Measurements from ENCODE around the gene EPB41L3.

The EPB41L3 gene

GRCh38 chr18:5543773-5544389, at the start of gene EPB41L3:
Gene EPB41L3 (minus strand): TSS chr18:5543997. CDS start chr18:5489183, 54,814 bp downstream.
- no peak for DNase-seq (ENCODE audit: low read depth, low spot score)

DNA sequence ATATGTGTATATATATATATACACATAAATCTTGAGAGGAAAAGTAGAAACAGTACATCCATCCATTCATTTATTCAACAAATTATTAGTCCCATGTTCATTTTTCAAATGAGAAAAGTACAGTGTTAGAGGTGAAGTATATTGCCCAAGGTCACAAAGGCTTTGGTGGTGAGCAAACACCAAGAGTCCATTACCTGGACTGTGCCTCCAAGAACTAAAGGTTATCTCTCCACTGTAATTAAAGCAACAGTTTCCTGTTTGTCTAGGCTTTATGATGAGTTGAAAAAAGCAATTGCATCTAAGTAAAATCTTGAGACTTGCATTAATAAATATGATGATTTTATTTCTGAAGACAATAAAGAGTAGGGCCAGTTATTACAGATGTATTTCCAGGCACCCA, 44.7 kb upstream of the EPB41L3 start:
- no peak for DNase-seq (ENCODE audit: low read depth, low spot score)

DNA sequence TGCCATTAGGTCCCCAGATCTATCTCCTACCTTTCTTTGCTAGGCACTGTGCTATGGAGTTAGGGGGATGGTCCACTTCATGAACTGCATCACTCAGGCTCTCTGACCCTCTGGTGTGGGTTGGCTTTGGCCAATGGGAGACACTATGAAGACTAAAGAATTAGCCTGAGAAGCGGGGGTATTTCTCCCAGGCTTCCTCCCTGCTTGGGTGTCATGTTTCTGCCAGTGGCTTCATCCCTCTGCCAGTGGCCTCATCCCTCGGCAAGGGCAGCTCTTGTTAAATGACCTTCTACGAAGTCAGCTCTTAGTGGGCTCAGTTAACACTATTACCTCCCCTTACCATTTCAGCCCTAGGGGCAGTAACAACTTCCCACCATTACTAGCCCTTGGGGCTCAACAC, 41.9 kb upstream of the EPB41L3 start:
- no peak for DNase-seq (ENCODE audit: low read depth, low spot score)

GRCh38 chr18:5584746-5585417, 41.1 kb upstream of the EPB41L3 start:
- DNase-seq (ENCODE audit: low read depth, low spot score), result no peak

GRCh38 chr18:5582849-5583681, 39.3 kb upstream of the EPB41L3 start:
- DNase-seq (ENCODE audit: low read depth, low spot score), result no peak

DNA sequence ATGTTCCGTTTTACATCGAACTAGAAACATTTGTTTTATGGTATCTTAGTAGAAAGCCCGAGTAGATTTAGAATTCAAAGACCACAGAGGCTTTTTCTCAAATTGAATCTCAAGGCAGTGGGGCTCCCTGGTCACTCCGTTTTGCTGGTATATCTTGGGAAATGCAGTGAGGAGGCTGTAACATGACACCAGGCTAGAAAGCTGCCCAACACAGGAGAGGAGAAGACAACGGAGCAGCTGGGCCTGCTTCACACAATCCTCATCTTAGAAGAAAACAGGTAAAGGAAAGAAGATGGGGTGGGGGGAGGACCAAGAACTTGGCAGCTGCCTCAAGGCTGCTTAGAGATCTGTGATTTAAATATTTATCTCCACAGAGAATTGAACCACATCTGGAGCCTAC, 38.3 kb upstream of the EPB41L3 start:
- DNase-seq (ENCODE audit: low read depth, low spot score), result peak; percentile 45

GRCh38 chr18:5574843-5575242, 31.0 kb upstream of the EPB41L3 start:
- DNase-seq (ENCODE audit: low read depth, low spot score), result no peak

- no peak for DNase-seq (ENCODE audit: low read depth, low spot score)
These were observed 27.9 kb upstream of the EPB41L3 start for GRCh38 chr18:5571666-5572065.

GRCh38 chr18:5570613-5571012, 26.8 kb upstream of the EPB41L3 start:
- peak; percentile 59 for DNase-seq (ENCODE audit: low read depth, low spot score)

GRCh38 chr18:5568416-5568815, 24.6 kb upstream of the EPB41L3 start:
- no peak for DNase-seq (ENCODE audit: low read depth, low spot score)

- no peak for DNase-seq (ENCODE audit: low read depth, low spot score)
These were observed 15.1 kb upstream of the EPB41L3 start for GRCh38 chr18:5558851-5559250.

DNA sequence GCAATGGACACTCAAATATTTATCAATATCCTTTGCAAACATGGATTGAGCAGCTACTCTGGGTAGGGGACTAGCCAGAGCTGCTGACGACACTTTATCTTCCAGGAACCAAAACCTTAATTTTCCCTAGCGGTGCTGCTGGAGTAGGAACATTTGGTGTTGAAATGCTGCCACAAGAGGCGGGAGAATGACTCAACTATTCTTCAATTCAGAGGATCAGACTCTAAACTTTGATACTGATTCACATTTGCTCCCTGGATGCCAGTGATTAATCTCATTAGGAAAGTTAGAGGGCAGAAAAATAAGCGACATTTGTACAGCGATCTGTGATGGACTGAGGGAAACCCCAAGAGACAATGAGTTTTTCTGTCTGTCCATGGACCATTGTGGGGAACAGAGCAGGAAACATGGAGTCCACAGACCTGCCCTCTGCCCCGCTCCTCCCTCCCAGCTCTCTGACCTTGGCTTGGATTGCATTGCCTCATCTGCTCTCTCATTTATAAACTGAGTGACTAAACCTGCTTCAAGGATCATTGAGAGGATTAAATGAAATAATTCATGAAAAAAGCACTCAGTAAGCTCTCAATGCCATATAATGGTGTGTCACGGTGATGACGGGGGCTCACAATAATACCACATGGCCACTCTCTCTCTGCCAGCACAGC, 12.6 kb upstream of the EPB41L3 start:
- no peak for DNase-seq (ENCODE audit: low read depth, low spot score)

- no peak for DNase-seq (ENCODE audit: low read depth, low spot score)
These were observed 10.8 kb upstream of the EPB41L3 start for GRCh38 chr18:5554629-5555028.

DNA sequence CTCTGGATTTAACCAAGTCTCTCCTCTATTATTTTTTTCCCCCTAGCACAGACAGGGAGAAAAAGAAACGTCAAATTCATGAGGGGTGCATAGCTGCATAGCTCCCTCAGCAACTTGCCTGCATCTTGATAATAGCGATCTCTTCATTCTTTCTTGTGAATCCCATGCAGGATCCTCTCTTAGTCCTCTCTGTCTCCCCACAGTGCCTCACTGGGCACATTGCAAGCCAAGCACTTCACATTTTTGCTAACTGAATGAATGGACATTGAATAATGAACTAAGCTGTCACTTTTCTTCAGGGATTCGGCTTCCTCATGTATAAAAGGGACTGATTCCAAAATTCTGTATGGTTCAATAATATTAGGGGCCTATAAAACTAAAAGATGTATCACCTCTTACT, 2.9 kb upstream of the EPB41L3 start:
- no peak for DNase-seq (ENCODE audit: low read depth, low spot score)

DNA sequence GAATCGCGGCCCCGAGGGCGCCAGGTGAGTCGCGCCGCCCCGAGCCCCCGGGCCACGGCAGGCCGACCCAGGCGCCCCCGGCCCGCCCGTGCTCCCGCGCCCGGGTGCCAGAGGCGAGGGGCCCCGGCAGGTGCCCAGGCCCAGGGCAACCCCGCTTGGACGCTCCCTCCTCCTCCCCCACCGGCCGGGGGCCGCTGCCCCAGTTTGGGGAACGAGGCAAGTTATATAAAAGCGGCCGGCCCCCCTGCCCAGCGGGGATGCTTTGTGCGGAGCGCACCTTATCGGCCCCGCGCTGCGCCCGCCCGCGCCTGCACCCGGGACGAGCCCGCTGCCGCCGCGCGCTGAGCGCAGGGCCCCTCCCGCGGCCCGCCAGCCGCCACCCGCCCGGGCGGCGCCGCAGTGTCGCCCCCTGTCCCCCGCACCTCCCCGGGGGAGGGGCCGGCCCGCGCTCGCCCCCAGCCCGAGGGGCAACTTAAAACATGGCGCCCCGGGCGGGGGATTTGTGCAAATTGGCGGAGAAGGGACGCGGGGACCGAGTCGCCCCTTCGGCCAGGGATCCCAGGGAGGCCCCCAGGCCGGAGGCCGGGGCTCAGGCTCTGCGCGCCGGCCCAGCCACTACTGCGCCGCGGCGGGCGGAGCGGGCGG, 639 bp downstream of the EPB41L3 start:
- no peak for DNase-seq (ENCODE audit: low read depth, low spot score)

DNA sequence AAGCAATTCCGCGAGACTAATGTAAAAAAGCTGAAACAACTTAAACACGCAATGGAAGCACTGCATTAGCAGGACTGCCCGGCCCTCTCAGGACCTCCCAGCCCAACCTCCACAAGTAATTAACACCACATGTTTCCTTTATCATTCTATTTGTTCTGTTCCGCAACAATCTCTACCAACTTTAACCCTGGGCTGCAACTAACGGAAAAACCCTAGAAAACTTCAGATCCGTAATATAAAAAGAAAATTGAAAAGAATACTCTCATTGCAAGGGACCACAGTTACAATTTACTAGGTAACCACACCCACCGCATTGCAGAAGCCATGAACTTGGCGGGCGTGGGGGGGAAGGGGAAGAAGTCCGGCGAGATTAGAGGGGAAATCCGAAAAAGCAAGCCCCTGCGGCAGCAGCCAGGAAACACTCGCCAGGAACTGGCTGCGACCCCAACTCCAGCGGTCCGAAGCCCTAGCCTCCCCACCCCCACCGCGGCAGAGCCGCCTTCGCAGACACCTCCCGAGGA, 1.2 kb downstream of the EPB41L3 start:
- DNase-seq (ENCODE audit: low read depth, low spot score), result no peak

GRCh38 chr18:5541644-5542043, 2.2 kb downstream of the EPB41L3 start:
- DNase-seq (ENCODE audit: low read depth, low spot score), result no peak

DNA sequence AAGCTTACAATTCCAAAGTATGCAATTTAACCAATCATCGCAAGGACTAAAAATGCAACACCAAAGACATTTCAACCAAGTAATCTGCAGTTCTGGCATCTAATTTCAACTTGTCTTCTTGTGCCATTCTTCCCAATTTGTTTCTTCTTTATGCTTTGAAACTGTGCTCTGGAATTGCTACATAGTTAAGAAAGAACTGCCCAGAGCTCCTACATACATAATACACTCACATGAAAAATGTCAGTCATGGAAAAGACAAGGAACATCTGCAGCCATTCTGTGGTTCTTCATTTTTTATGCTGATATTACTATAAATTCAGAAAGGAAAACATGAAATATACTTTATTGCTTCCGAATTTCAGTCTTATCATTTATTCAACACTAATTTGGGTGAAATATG, 4.4 kb downstream of the EPB41L3 start:
- no peak for DNase-seq (ENCODE audit: low read depth, low spot score)

DNA sequence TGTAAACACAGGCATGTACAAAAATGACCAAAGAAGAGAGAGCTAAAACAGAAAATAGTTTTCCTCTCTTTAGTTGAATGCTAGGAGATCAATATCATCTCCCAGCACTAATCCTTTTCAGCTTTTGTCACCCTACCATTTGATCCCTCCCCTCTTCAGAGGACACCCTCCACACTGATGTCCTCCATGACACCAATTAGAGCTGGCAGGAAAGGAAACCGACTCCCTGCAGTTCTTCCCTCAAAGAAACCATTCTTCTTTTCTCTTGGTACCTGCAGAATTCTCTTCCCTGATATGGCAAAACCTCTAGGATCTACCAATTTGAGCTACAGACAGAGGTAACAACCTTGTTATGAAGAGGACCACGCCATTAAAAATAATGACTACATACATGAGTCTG, 5.3 kb downstream of the EPB41L3 start:
- no peak for DNase-seq (ENCODE audit: low read depth, low spot score)

- no peak for DNase-seq (ENCODE audit: low read depth, low spot score)
These were observed 5.9 kb downstream of the EPB41L3 start for GRCh38 chr18:5537860-5538259.

- DNase-seq (ENCODE audit: low read depth, low spot score), result no peak
These were observed 9.0 kb downstream of the EPB41L3 start for GRCh38 chr18:5534845-5535244.
